Astrocyte (in vitro differentiated cells and primary cell): ENCODE results near the gene CERK. TPM values are rescaled to one million over a fixed set of nuclear protein-coding genes. Genes with fewer than 3 reads are reported as not detected.

Source experiments
- DNase-seq: peaks from one replicate; pipeline ENCODE4 v3.0.0-alpha.2; 2010; ENCODE audit warnings: low read depth
- FAIRE-seq: peaks from 2 replicates; lab custom pipeline; 2011; peaks lifted over from hg19 to GRCh38; lab: Jason Lieb, UNC
- H2AFZ ChIP-seq: 2 replicates; pipeline ENCODE4 v1.6.0; 2012; ENCODE audit warnings: low read depth, low read length, inconsistent platforms
- H3K27ac ChIP-seq: 2 replicates; pipeline ENCODE4 v1.5.1; 2011; ENCODE audit warnings: low read depth, low read length, inconsistent platforms
- H3K27me3 ChIP-seq: 2 replicates; pipeline ENCODE4 v1.6.0; 2011; ENCODE audit warnings: low read length, inconsistent platforms; ENCODE audit not compliant: insufficient read depth
- H3K36me3 ChIP-seq: 2 replicates; pipeline ENCODE4 v1.5.1; 2011; ENCODE audit warnings: low read length, inconsistent platforms; ENCODE audit not compliant: insufficient read depth
- H3K4me1 ChIP-seq: 2 replicates; pipeline ENCODE4 v1.5.1; 2011; ENCODE audit warnings: low read length, inconsistent platforms; ENCODE audit not compliant: insufficient read depth
- H3K4me2 ChIP-seq: 2 replicates; pipeline ENCODE4 v1.6.0; 2012; ENCODE audit warnings: low read length, inconsistent platforms
- H3K4me3 ChIP-seq: 2 replicates; pipeline ENCODE4 v1.5.1; 2011; ENCODE audit warnings: low read depth, mild to moderate bottlenecking, low read length, inconsistent platforms; ENCODE audit not compliant: insufficient read depth
- H3K79me2 ChIP-seq: 2 replicates; pipeline ENCODE4 v1.6.0; 2012; ENCODE audit warnings: mild to moderate bottlenecking, low read length, inconsistent platforms; ENCODE audit not compliant: insufficient read depth
- H3K9ac ChIP-seq: 2 replicates; pipeline ENCODE4 v1.6.0; 2012; ENCODE audit warnings: mild to moderate bottlenecking, low read length, inconsistent platforms
- H3K9me3 ChIP-seq: 2 replicates; pipeline ENCODE4 v1.5.1; 2012; ENCODE audit warnings: low read depth, mild to moderate bottlenecking, low read length, inconsistent platforms; ENCODE audit not compliant: insufficient read depth
- H4K20me1 ChIP-seq: 2 replicates; pipeline ENCODE4 v1.6.0; 2012; ENCODE audit warnings: low read length, inconsistent platforms; ENCODE audit not compliant: insufficient read depth
- H3K27ac Mint-ChIP-seq: one replicate; pipeline ENCODE4 v1.8.0; 2021; ENCODE audit warnings: mild to moderate bottlenecking, mixed read lengths; ENCODE audit not compliant: unreplicated experiment
- H3K27me3 Mint-ChIP-seq: one replicate; pipeline ENCODE4 v1.8.0; 2021; ENCODE audit warnings: low read depth, mixed read lengths; ENCODE audit not compliant: unreplicated experiment
- H3K36me3 Mint-ChIP-seq: one replicate; pipeline ENCODE4 v1.8.0; 2021; ENCODE audit warnings: low read depth, mixed read lengths; ENCODE audit not compliant: unreplicated experiment
- H3K4me1 Mint-ChIP-seq: one replicate; pipeline ENCODE4 v1.8.0; 2021; ENCODE audit warnings: low read depth, mixed read lengths; ENCODE audit not compliant: unreplicated experiment
- H3K4me3 Mint-ChIP-seq: one replicate; pipeline ENCODE4 v1.8.0; 2021; ENCODE audit warnings: mild to moderate bottlenecking, moderate library complexity, mixed read lengths; ENCODE audit not compliant: unreplicated experiment
- H3K9me3 Mint-ChIP-seq: one replicate; pipeline ENCODE4 v1.8.0; 2021; ENCODE audit warnings: mild to moderate bottlenecking, mixed read lengths; ENCODE audit not compliant: unreplicated experiment
- CTCF ChIP-seq: IDR thresholded peaks from 2 replicates; pipeline ENCODE4 v1.5.1; 2011; ENCODE audit warnings: low read depth, mild to moderate bottlenecking, inconsistent platforms, low read length, moderate library complexity; ENCODE audit not compliant: insufficient read depth
- EZH2 ChIP-seq: IDR thresholded peaks from 2 replicates; pipeline ENCODE4 v1.6.1; 2012; ENCODE audit warnings: mild to moderate bottlenecking, low read length, inconsistent platforms; ENCODE audit not compliant: insufficient read depth
- total RNA-seq: library from RNA; stranded (reverse); gene quantifications from 2 replicates; pipeline ENCODE4 v1.2.1, GENCODE V29; 2021

CERK gene
- total RNA-seq, 1 donor from 2014 or later = 23.2 TPM

DNA sequence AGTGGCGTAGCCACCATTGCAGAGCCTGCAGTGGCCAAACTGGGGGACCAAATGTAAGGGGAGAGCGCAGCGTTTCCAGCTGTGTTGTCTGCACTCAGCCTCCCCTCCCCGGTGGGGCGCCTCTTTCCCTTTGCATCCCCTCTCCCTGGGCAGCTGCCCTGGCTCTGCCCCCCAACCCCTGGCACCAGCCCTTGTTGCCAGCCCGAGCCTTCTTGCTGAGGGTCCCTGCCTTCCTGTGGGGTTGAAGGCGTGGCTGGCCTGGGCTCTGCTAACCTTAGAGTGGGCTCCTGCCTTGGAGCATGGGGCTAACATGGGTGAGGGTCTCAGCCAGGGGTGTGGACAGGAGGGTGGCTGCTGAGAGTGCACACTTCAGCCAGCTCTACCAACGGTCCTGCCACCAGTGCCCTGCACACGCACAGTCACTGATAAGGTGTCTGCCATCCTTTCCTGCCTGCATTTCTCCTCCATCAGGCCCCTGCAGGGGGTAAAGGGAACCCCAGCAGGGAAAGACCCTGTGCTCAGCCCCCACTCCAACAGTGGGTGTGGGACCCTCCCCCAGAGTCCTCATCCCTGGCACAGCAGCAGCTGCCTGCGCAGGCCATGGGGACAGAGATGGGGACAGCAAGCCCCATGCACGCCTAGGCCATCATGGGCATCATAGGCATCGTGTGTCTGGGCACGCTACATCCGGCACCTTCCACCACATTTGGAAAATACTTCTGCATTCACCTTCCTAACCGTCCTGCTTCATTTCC, 43.5 kb downstream of the CERK start:
- Histone ChIP-seq H3K27me3 (no peaks in the 10 kb centered on the region), H3K4me3 (no peak overlapping the region), H4K20me1 (peaks cover 5% of the 10 kb centered on the region), H3K4me2 (no peak overlapping the region), H3K9ac (no peak overlapping the region), H3K36me3 (peaks cover 21% of the 10 kb centered on the region), H3K4me1 (no peaks in the 10 kb centered on the region), H3K9me3 (no peaks in the 10 kb centered on the region), H2AFZ (no peak overlapping the region), H3K27ac (no peak overlapping the region), H3K79me2 (no peaks in the 10 kb centered on the region)
- H3K27ac Mint-ChIP-seq = no peak overlapping the region
- no peak for TF ChIP-seq CTCF
- no peak for TF ChIP-seq EZH2
- no peaks in the 10 kb centered on the region for H3K27me3 Mint-ChIP-seq
- no peaks in the 10 kb centered on the region for H3K9me3 Mint-ChIP-seq
- DNase-seq (no peak), FAIRE-seq (no peak)
- H3K4me1 Mint-ChIP-seq = no peaks in the 10 kb centered on the region
- H3K4me3 Mint-ChIP-seq = no peak overlapping the region
- peaks cover 16% of the 10 kb centered on the region for H3K36me3 Mint-ChIP-seq

- FAIRE-seq (no peak), DNase-seq (no peak)
- no peaks in the 10 kb centered on the region for H3K9me3 Mint-ChIP-seq
- H3K27ac ChIP-seq = no peak overlapping the region
- no peak overlapping the region for H3K9ac ChIP-seq
- no peak overlapping the region for H2AFZ ChIP-seq
- no peaks in the 10 kb centered on the region for H3K27me3 Mint-ChIP-seq
- H3K9me3 ChIP-seq = no peaks in the 10 kb centered on the region
- H3K79me2 ChIP-seq = no peaks in the 10 kb centered on the region
- H3K27ac Mint-ChIP-seq = no peak overlapping the region
- no peaks in the 10 kb centered on the region for H3K4me1 ChIP-seq
- TF ChIP-seq CTCF (no peak), EZH2 (no peak)
- no peak overlapping the region for H3K4me3 ChIP-seq
- no peak overlapping the region for H3K4me3 Mint-ChIP-seq
- peaks cover 5% of the 10 kb centered on the region for H4K20me1 ChIP-seq
- no peaks in the 10 kb centered on the region for H3K27me3 ChIP-seq
- H3K36me3 ChIP-seq = peaks cover 21% of the 10 kb centered on the region
- H3K4me1 Mint-ChIP-seq = no peaks in the 10 kb centered on the region
- H3K36me3 Mint-ChIP-seq = peaks cover 18% of the 10 kb centered on the region
- H3K4me2 ChIP-seq = no peak overlapping the region
These were observed 44.2 kb downstream of the CERK start for GRCh38 chr22:46693634-46694415.
